HG03432 (cell line): ENCODE results near the gene ROBO2.
"Not testable (repeated sequence)": the region's sequence is repeated elsewhere in the genome, so short reads cannot be mapped to it uniquely, and the experiment has no call there.

ENCODE experiments used
- ATAC-seq: cut with Tn5 transposase; IDR thresholded peaks from one replicate; pipeline ENCODE4 v1.9.1; 2021; ENCODE audit warnings: mild to moderate bottlenecking, moderate library complexity; ENCODE audit not compliant: unreplicated experiment

Gene ROBO2

DNA sequence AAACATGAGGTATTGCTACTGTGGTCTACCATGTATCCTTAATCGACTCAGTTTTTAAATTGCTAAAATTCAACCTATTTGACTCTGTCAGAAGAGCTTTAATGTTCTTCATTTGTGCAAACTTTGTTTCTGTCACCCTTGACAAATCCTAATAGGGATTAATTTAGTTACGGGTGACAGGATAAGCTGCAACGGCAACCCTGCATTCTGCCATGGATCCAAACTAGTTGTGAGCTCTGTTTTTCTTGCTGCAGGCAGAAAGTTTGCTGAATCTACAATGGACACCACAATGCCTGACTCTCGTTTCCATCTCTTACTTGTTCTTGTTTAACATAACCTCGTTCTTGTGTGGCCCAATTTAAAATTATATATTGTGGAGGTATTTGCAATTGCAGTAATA, 352.3 kb downstream of the ROBO2 start:
- ATAC-seq: no peak

DNA sequence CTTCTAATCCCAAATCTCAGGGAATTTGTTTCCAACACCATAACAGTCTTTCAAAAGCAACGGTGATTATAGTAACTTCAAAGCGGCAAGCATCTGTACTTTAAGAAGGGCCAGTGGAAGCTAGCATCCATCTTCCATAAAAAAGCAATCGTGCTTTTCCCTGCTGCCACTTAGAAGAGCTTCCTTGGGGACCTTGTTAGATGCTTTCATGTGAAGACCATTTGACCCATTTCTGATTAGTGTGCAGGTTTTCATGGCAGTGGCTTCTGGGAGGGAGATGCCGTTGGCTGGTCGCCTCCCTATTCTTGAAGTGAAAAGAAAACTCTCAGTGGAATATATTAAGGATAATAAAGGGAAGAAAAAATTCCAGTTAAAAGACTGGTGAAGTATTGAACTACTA, 354.1 kb downstream of the ROBO2 start:
- ATAC-seq: no peak

DNA sequence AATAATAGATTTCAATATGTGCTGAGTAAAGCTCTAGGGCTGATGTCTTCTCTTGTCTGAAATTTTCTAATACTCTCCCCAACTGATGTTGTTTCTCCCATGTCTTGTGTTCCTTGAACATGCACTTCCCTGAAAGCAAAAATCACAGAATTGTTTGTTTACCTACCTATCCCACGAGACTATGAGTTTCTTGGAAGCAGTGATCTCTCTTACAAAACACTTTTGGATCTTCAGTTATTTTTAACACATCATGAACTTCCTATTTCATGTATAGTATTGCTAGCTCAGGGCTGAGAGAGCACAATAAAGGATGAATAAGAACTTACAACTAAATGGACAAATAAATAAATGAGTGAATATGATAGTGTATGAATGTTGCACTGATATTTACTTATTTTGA, 365.0 kb downstream of the ROBO2 start:
- no peak for ATAC-seq

DNA sequence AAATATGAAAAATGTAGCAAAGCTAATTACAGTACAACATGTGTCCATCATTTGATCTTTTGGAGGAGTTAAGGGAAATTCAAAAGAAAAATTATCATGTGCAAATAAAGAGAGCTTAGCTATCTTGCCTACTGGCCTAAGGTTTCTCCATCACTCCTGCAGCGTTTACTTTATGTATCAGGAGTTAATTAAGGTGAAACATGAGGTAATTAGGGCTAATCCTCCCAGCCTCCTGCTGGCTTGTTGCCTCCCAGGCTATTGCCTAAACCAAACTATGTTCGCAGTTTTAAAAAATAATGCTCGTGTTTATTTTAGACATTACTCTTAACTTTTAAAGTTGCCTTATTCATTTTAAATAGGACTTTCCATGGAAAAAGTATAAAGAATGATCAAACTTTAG, 367.5 kb downstream of the ROBO2 start:
- ATAC-seq: no peak

DNA sequence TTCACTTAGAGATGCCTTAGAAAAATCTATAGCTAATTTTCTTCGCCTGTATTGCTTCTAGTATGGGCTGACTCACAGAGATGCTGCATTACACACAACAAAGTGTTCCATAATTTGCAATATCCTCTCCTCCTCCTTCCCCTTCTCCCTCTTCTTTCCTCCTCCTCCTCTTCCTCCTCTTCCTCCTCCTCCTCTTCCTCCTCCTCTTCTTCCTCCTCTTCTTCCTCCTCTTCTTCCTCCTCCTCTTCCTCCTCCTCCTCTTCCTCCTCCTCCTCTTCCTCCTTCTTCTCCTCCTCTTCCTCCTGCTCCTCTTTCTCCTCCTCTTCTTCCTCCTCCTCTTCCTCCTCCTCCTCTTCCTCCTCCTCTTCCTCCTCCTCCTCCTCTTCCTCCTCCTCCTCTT, 370.4 kb downstream of the ROBO2 start:
- ATAC-seq: not testable (repeated sequence)

DNA sequence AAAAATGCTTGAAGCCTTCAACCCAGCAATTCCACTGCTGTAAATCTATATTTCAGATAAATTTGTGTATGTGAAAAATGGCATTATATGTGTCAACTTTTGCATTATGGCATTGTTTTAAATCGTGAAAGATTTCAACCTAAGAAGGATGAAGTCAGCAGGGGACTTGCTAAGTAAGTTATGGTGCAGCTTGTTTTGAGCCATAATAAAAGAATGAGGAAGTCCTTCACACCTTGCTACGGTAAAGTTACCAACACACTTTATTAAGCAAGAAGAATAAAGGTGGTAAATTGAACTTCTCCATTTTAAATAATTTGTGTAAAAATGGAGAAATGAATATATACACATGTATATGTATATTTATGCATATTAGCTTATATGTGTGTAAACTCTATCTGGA, 371.4 kb downstream of the ROBO2 start:
- no peak for ATAC-seq

DNA sequence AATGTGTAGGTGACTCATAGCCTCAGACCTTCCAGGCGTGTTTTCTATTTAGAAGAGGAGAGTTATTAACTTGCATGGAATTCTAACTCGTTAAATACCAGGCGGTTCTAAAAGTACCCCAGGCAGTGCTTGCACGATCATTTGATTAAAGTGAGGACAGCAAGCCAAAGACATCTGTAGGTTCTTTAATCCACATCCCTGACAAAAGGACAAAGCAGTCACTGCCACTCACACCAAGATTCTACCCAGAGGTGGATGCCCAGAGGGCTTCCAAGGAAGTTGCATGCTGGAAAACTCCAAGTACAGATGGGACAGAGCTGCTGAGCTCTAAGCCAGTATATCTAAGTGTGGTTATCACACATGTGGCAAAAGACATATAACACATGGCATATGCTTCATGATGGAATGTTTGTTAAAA, 372.1 kb downstream of the ROBO2 start:
- no peak for ATAC-seq

DNA sequence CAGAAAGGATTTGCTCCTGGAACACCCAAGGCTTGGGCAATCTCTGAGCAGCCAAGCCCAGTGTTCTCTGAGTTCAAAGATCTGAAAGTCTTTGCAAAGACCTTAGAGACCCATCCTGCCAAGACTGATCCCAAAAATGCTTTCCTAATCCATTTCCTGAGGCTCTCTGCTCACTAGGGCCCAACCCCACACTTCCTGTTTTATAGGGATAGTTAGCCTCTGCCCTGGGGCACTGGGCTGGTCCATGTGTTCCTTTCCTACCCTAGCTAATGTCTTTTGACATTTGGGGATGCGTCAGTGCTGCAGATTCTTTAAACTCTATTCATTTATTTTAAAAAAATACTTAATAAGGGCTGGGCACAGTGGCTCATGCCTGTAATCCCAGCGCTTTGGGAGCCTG, 372.7 kb downstream of the ROBO2 start:
- no peak for ATAC-seq

DNA sequence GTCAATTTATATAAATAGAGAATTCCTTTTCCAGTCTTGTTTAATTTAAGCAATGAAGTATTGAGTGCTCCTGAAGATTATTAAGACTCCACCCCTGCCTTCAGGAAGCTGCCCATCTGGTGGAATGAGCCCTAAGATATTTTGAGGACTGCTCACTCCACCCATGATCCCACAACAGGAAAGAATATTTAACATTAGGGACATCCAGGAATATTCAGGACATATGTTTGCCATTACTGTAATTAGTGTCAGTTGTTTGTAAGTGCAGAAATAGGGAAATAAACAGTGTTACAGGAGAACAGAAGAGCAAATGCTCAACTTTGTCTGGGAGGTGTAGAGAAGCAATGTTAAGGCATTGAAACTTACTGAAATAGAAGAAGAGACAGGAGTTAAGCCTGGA, 375.0 kb downstream of the ROBO2 start:
- no peak for ATAC-seq

DNA sequence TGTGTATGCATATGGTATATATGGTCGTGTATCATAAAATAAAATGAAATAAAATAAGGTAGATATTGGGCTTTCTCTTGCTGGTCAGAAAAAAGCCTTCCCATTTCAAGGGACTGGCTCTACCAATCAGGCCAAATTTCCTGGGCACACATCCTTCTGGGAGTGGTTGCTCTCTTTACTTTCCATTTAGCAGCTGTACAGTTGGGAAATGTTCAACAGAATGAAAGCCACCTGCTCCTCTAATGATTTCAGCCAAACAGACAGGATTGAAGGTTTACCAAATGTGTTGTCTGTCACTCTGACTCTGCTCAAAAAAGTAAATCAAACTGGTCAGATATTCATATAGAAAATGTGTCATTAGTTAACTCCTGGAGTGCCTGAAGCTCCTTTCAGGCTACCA, 380.4 kb downstream of the ROBO2 start:
- ATAC-seq: no peak

DNA sequence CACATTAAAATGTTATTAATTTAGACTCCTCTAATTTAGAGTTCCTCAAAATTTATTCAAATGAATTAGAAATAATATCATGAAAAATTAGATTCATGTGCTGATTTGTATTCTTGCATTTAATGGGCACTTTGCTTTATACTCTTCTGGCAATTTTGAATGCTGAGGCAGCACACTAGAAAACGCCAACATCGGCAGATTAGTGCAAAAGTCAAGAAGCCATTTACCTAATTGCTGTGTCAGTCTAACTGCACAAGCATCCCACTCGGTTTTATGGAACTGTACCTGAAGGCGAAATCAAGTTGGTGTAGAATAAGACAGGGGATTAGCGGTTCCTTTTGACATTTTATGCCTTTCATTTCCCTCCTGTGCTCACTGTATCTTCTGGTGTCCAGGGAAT, 382.0 kb downstream of the ROBO2 start:
- ATAC-seq: no peak

DNA sequence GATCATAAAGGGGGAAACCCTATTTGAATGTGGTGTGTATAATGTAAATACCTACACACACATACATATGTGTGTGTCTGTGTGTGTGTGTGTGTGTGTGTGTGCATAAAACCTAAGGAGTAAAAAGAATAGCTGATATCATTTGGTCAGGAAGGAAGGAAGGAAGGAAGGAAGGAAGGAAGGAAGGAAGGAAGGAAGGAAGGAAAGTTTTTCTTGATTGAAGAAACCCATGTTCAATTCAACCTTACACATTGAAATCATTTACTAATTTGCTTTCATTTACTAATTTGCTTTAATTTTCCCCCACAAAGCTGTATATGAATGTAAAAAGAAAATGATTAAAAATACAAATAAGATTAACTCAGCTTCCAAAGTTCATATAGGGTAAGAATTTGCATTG, 386.6 kb downstream of the ROBO2 start:
- no peak for ATAC-seq

DNA sequence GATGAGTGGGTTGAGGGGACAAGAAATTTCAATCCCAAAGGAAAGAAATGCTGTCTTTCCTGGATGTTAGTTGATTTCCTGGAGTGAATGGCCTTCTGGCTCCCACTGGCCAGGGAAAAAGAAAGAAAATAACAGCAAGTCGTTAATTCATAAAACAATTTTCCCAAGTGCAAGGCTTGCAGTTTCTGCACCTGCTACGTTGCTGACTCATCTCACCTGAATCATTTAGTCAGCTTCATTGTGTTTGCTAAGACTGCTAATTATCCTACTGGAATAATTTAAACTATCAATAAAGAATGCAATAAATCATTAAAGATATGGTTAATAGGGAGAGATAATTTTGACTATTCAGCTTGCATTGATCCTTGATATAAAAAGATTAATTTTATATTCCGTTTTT, 387.6 kb downstream of the ROBO2 start:
- ATAC-seq: no peak

DNA sequence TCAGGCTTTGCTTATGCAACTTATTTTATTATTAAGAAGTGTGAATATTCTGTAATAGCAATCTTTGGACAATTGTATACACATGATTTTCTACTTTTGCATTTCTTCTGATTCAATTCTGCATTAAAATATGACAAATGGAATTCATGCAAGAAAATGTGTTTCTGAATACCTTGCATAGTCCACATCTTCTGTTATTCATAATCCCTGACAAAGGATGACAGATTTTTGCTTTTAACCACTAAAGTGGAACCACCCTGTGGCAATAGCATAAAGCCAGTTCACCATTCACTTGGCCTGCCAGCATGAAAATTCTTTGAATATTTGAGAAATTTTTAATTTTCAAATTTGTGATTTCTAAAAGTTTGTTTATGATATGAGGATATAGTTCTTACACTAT, 397.0 kb downstream of the ROBO2 start:
- ATAC-seq: no peak

DNA sequence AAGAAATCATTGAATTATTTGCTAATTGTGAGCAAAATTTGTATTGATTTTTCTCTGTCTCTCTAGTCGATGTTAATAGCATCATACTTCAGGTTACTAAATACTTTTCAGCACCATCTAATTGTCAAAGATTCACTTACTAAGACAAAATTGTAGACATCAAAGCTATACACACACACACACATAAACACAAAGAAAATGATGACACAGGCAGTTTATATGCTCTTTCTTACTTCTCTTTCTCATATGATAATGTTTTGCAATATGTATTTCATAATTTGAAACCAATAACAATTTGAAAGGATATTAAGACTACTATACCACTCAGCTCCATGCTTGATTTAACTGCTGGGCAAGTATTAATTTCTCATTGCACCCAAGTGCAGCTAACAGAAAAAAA, 406.2 kb downstream of the ROBO2 start:
- no peak for ATAC-seq

DNA sequence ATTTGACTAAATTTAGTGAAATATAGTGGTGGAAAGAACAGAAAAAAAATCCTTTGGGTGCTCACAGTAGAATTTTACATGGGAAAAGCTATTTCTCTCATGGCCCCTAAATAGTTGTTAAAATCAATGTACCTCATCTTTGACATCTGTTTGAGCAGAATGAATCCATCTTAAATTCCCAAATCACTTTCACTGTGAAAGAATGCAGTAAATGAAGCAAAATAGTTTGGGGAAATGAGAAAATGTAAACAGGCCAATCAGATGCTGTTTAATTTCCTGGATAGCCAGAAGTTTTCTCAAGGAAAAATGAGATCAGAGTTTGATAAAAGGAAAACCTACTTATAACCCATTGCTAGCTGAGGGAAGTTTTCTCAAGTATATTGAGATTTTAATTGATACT, 406.9 kb downstream of the ROBO2 start:
- no peak for ATAC-seq

DNA sequence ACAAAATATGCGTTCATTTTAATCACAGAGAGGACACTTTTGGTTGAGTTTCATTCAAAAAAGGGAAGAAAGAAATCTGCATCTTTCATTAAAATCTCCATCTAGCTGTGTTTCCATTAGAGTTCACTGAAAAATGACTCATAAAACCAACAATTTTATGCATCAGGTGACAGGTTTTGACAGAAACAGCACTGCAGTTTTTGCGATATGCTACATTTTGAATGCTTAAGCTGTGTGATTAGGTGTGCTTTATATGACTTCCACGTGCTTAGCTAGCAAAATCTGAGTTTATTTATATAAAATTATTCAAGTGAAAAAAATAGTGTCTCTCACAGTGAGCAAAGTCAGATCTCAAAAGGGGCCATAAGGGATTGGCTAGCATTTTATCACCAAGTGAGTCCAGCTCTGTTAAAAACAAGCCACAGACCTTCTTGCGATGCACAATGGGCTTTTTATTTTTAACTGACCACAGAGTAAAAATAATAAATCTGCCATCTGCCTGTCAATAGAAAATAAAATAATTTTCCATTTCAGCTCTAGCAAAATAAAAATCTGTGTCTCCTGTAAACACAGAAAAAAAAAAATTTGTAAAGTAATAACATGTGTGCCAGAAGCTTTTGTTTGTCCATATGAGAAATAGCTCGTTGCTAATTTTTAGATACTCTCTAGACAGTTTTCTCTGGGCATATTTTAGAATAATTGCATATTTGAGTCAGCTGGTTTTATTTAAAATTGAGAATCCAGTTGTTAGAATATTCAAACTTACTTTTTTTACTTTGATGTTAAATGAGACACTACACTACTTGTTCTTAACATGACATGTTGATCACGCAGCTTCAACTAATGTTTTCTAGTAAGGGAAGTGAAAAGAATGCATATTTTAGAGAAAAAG, 409.8 kb downstream of the ROBO2 start:
- no peak for ATAC-seq

DNA sequence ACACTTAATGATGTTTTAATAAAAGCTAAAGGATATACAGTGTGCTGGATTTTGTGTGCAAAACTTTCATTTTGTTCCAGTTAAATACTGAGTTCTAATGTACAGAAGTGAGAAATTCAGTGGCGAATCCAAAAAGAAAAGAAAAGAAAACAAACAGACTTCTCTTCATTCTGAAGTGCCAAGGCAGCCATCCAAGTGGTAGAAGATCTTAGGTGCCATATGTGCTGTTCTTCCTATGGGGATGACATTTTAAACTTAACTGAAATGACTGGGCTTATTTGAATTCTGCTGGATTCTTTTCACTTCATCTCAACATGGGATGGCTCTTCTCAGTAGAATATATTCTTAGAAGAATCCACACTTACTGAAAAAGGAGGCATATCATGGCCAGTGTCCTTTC, 416.5 kb downstream of the ROBO2 start:
- ATAC-seq: no peak

DNA sequence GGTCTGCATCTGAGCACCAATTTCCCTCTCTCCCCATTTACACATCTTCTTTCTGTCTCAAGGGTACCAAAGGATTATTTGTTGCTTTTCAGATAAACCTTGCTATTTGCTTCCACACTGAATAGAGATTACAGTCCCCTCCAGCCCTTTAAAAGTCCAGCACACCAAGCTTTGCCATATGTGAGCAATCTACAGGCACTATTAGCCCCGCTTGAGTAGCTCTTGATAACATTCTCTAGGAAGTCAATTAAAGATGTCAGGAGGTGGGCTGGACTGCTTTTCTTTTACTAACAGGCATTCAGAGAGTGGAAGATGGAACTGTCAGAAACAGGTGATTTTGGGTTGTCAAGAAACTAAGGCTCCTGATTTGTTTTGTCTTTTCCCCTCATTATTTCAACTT, 417.0 kb downstream of the ROBO2 start:
- no peak for ATAC-seq

DNA sequence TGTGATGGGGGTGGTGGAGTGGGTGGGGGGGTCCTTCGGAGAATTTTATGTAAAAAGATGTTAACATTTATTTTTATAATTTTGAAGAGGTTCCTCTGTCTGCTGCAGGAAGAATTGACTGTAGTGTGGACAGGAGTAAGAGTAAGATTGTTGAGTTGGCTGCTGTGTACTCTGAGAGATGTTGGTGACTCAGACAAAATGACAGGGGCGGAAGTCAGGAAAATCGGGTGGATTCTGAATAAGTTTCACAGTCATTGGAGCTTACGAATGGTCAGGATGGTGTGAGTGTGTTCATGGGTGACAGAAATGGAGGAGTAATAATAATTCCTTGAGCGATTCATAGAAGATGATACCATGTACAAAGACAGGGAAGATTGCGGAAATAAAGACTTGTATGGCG, 420.0 kb downstream of the ROBO2 start:
- ATAC-seq: no peak

DNA sequence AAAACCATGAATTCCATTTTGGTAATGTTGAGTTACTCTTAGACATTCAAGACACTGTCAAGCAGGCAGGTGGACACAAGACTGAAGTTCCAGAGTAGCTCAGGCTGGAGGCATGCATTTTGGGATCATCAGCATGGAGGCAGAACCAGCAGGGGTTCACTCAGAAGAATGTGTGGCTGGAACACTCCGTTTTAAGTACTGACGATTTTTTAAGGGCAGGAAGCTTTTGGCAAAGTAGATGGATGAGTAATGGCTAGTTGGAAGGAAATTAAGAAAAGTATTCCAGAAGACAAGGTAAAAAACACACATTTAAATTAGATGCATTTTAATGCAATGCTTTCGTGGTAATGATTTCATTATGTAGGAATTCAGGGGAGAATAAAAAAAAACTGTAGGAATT, 420.4 kb downstream of the ROBO2 start:
- no peak for ATAC-seq

DNA sequence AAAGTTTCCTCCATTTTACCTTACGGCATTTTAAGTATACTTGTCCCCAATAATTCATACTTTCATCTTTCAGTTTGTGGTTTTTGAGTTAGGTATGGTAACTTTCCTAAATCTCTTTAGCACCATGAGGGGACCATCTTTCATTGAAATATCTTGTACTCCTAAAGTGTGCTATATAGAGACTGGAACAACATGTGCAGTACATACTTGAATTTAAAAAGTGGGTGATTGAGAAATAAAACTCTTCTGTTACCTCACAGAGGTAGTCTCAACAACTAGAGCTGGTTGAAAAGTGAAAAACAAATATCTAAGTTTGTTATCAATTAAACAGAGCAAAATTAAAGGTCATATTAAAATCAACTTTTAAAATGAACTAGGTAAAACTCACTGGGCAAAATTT, 423.1 kb downstream of the ROBO2 start:
- ATAC-seq: no peak

DNA sequence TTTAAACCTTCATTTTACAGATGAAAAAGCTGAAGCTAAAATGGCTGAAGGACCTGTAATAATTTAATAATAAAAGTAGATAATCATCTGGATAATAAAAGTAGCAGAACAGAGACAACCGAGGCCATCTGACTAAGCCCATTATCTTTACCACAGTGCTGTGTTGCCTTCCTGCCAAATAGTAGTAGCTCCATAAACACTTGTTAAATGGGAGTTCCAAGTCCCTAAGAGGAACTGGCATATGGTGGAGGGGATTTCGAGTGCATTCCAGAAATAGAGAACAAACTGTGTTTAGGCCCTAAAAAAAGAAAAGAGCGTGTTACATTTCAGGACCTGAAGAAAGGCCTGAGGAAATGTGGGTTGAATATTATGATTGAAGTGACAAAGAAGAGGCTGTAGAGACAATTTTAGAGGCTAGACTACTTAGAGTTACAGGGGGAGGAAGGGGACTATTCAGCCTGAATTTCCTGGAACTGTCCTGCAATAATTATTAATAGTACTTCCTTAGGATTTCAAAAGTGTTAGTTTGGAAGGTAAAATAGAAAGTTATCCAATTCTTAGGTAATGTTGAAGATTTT, 424.3 kb downstream of the ROBO2 start:
- no peak for ATAC-seq
